SK-N-SH treated with all-trans-retinoic acid at 6 μM for 48 hours (cell line): ENCODE measurements around the gene YEATS2.
A peak's percentile ranks its signal among the peaks of the same experiment; 100 is the strongest.

Experiments used
- ATAC-seq: fragments of 200-7000 bp; cut with Tn5 transposase; 3 replicates; pipeline ENCODE4 v1.9.1; 2020; ENCODE audit warnings: mild to moderate bottlenecking, moderate library complexity
- ARNTL ChIP-seq: fragments of 450-650 bp; formaldehyde crosslinking; IDR thresholded peaks from 2 replicates; pipeline ENCODE4 v1.5.0; 2020; ENCODE audit warnings: low read depth, mild to moderate bottlenecking, moderate library complexity, borderline replicate concordance
- CSDC2 ChIP-seq: fragments of 250-450 bp; sonication (Bioruptor Pico); IDR thresholded peaks from 2 replicates; pipeline ENCODE4 v1.5.0; 2020; ENCODE audit warnings: mild to moderate bottlenecking, moderate library complexity
- CSRNP3 ChIP-seq: fragments of 250-450 bp; sonication (Bioruptor Pico); IDR thresholded peaks from 2 replicates; pipeline ENCODE4 v1.5.1; 2021; ENCODE audit warnings: mild to moderate bottlenecking, moderate library complexity
- ESRRG ChIP-seq: fragments of 250-450 bp; sonication (Bioruptor Pico); IDR thresholded peaks from 2 replicates; pipeline ENCODE4 v1.6.1; 2021; ENCODE audit warnings: mild to moderate bottlenecking
- GLIS3 ChIP-seq: fragments of 250-450 bp; sonication (Bioruptor Pico); IDR thresholded peaks from 2 replicates; pipeline ENCODE4 v1.5.0; 2020; ENCODE audit warnings: mild to moderate bottlenecking, moderate library complexity
- ISL1 ChIP-seq: fragments of 250-450 bp; sonication (Bioruptor Pico); IDR thresholded peaks from 2 replicates; pipeline ENCODE4 v2.1.2; 2022; ENCODE audit warnings: mild to moderate bottlenecking, moderate library complexity
- OSR1 ChIP-seq: fragments of 250-450 bp; sonication (Bioruptor Pico); IDR thresholded peaks from 2 replicates; pipeline ENCODE4 v1.8.0; 2022; ENCODE audit warnings: moderate library complexity, mild to moderate bottlenecking, inconsistent platforms
- PATZ1 ChIP-seq: fragments of 250-450 bp; sonication (Bioruptor Pico); IDR thresholded peaks from 2 replicates; pipeline ENCODE4 v1.8.0; 2020; ENCODE audit warnings: mild to moderate bottlenecking, moderate library complexity, borderline replicate concordance
- POU6F1 ChIP-seq: fragments of 250-450 bp; sonication (Bioruptor Pico); IDR thresholded peaks from 2 replicates; pipeline ENCODE4 v1.8.0; 2021; ENCODE audit warnings: low read depth, mild to moderate bottlenecking, moderate library complexity, borderline replicate concordance
- PPARA ChIP-seq: fragments of 250-450 bp; sonication (Bioruptor Pico); IDR thresholded peaks from 2 replicates; pipeline ENCODE4 v1.5.0; 2020; ENCODE audit warnings: mild to moderate bottlenecking, borderline replicate concordance
- RARB ChIP-seq: fragments of 250-450 bp; sonication (Bioruptor Pico); IDR thresholded peaks from 2 replicates; pipeline ENCODE4 v1.8.0; 2021; ENCODE audit warnings: mild to moderate bottlenecking, moderate library complexity
- SNAI2 ChIP-seq: fragments of 250-450 bp; sonication (Bioruptor Pico); IDR thresholded peaks from 2 replicates; pipeline ENCODE4 v1.5.0; 2020; ENCODE audit warnings: mild to moderate bottlenecking, moderate library complexity
- TCF4 ChIP-seq: fragments of 250-450 bp; sonication (Bioruptor Pico); IDR thresholded peaks from 2 replicates; pipeline ENCODE4 v1.8.0; 2021; ENCODE audit warnings: mild to moderate bottlenecking, moderate library complexity, borderline replicate concordance
- TOX ChIP-seq: fragments of 250-450 bp; sonication (Bioruptor Pico); IDR thresholded peaks from 2 replicates; pipeline ENCODE4 v1.8.0; 2021; ENCODE audit warnings: mild to moderate bottlenecking, moderate library complexity, borderline replicate concordance
- TSHZ2 ChIP-seq: fragments of 250-450 bp; sonication (Bioruptor Pico); IDR thresholded peaks from 2 replicates; pipeline ENCODE4 v1.5.0; 2020; ENCODE audit warnings: mild to moderate bottlenecking, moderate library complexity
- ZC3H10 ChIP-seq: fragments of 250-450 bp; sonication (Bioruptor Pico); IDR thresholded peaks from 2 replicates; pipeline ENCODE4 v1.5.1; 2021; ENCODE audit warnings: mild to moderate bottlenecking, moderate library complexity
- ZFP3 ChIP-seq: fragments of 250-450 bp; sonication (Bioruptor Pico); IDR thresholded peaks from 2 replicates; pipeline ENCODE4 v1.5.0; 2020; ENCODE audit warnings: mild to moderate bottlenecking, moderate library complexity
- ZFP30 ChIP-seq: fragments of 450-650 bp; formaldehyde crosslinking; IDR thresholded peaks from 2 replicates; pipeline ENCODE4 v1.5.0; 2022; ENCODE audit warnings: mild to moderate bottlenecking, moderate library complexity
- ZNF565 ChIP-seq: fragments of 450-650 bp; formaldehyde crosslinking; conservative IDR thresholded peaks from 2 replicates; pipeline ENCODE4 v1.5.0; 2020; ENCODE audit warnings: low read depth, mild to moderate bottlenecking, moderate library complexity
- ZNF70 ChIP-seq: fragments of 450-650 bp; formaldehyde crosslinking; IDR thresholded peaks from 2 replicates; pipeline ENCODE4 v1.5.0; 2020; ENCODE audit warnings: mild to moderate bottlenecking, moderate library complexity
- ZNF8 ChIP-seq: fragments of 450-650 bp; formaldehyde crosslinking; IDR thresholded peaks from 2 replicates; pipeline ENCODE4 v1.5.0; 2020; ENCODE audit warnings: mild to moderate bottlenecking, moderate library complexity

The YEATS2 gene

GRCh38 chr3:183725387-183725786 is 27.8 kb downstream of the YEATS2 start:
- ATAC-seq = no peak
- TF ChIP-seq ZFP30 (CRISPR knock-in tag) = no peak
- no peak for TF ChIP-seq ZNF70 (CRISPR knock-in tag)
- TF ChIP-seq TOX (CRISPR knock-in tag) = no peak
- TF ChIP-seq CSRNP3 (CRISPR knock-in tag) = no peak
- TF ChIP-seq ZC3H10 (CRISPR knock-in tag) = no peak
- no peak for TF ChIP-seq TCF4
- TF ChIP-seq ARNTL (CRISPR knock-in tag) = no peak

- ATAC-seq = no peak
- no peak for TF ChIP-seq GLIS3 (CRISPR knock-in tag)
- no peak for TF ChIP-seq PPARA
- no peak for TF ChIP-seq ZFP3
- no peak for TF ChIP-seq ZNF565 (CRISPR knock-in tag)
- TF ChIP-seq TCF4 = no peak
- no peak for TF ChIP-seq ZNF8 (CRISPR knock-in tag)
- no peak for TF ChIP-seq ZC3H10 (CRISPR knock-in tag)
- TF ChIP-seq SNAI2 (CRISPR knock-in tag) = no peak
- TF ChIP-seq TSHZ2 (CRISPR knock-in tag) = no peak
- no peak for TF ChIP-seq ZNF70 (CRISPR knock-in tag)
- TF ChIP-seq RARB (CRISPR knock-in tag) = no peak
- no peak for TF ChIP-seq ZFP30 (CRISPR knock-in tag)
- no peak for TF ChIP-seq ARNTL (CRISPR knock-in tag)
- TF ChIP-seq TOX (CRISPR knock-in tag) = no peak
- no peak for TF ChIP-seq PATZ1
- no peak for TF ChIP-seq ESRRG (CRISPR knock-in tag)
Observed at GRCh38 chr3:183728204-183728603, 30.6 kb downstream of the YEATS2 start.

GRCh38 chr3:183730361-183730760 is 32.8 kb downstream of the YEATS2 start:
- peak; percentile 28; the same call in 1 of the 3 replicates for ATAC-seq
- TF ChIP-seq CSDC2 (CRISPR knock-in tag) = no peak
- TF ChIP-seq ARNTL (CRISPR knock-in tag) = no peak
- no peak for TF ChIP-seq ZFP3
- TF ChIP-seq ESRRG (CRISPR knock-in tag) = no peak
- TF ChIP-seq ISL1 (CRISPR knock-in tag) = no peak
- no peak for TF ChIP-seq TOX (CRISPR knock-in tag)
- no peak for TF ChIP-seq POU6F1
- no peak for TF ChIP-seq TSHZ2 (CRISPR knock-in tag)
- no peak for TF ChIP-seq PATZ1
- no peak for TF ChIP-seq ZC3H10 (CRISPR knock-in tag)
- no peak for TF ChIP-seq TCF4
- TF ChIP-seq PPARA = no peak
- no peak for TF ChIP-seq OSR1 (CRISPR knock-in tag)
- no peak for TF ChIP-seq SNAI2 (CRISPR knock-in tag)
- TF ChIP-seq CSRNP3 (CRISPR knock-in tag) = no peak
